ENCODE results near the gene FYN. TPM values are rescaled to one million over a fixed set of nuclear protein-coding genes. Genes with fewer than 3 reads are reported as not detected.

The FYN gene
- total and polyA plus RNA-seq, 2 of the 8 experiments (the other 6 are each of a cell fraction or from before 2014, with no cell fraction given) = 46.8 to 97.2 TPM

GRCh38 chr6:111673937-111674336, 199.3 kb downstream of the FYN start:
- DNase-seq (ENCODE audit: low read depth in 1 of 2, low spot score in 2 of 2) (no peak), FAIRE-seq (no peak)
- Histone ChIP-seq H3K18ac (ENCODE audit: extremely low read depth, low read length) (no peak overlapping the region), H2AK5ac (ENCODE audit: low read depth, low read length) (no peak overlapping the region), H3K23ac (ENCODE audit: insufficient read length) (no peak overlapping the region), H3K79me2 (ENCODE audit: control insufficient read depth in 1 of 2, insufficient read depth in 2 of 2, low read length in 2 of 2) (no peaks in the 10 kb centered on the region), H4K91ac (replicated peaks; ENCODE audit: insufficient read length, low read length) (no peak overlapping the region), H3K9me3 (ENCODE audit: insufficient read depth in 2 of 2, low read depth in 1 of 2, low read length in 1 of 2) (no peaks in the 10 kb centered on the region), H3K23me2 (ENCODE audit: low read depth, low read length) (no peaks in the 10 kb centered on the region), H2BK20ac (ENCODE audit: low read length) (no peak overlapping the region), H4K5ac (ENCODE audit: insufficient read length, low read depth, low read length) (no peak overlapping the region), H2BK5ac (ENCODE audit: low read depth, low read length) (no peak overlapping the region), H3K56ac (replicated peaks; ENCODE audit: insufficient read length, low read depth, low read length) (no peak overlapping the region), H3K79me1 (ENCODE audit: low read depth, low read length) (no peaks in the 10 kb centered on the region), H3K4me3 (ENCODE audit: extremely low read depth in 1 of 4, insufficient read depth in 2 of 4, low read depth in 3 of 4, low read length in 4 of 4) (no peak overlapping the region), H2AFZ (ENCODE audit: low read length) (no peak overlapping the region), H3K9ac (replicated peaks in 1 of 4; ENCODE audit: extremely low read depth in 1 of 4, low read depth in 3 of 4, low read length in 3 of 4) (no peak overlapping the region; a peak in 1 of 7 replicates), H2BK12ac (ENCODE audit: low read depth, low read length) (no peak overlapping the region), H3K36me3 (ENCODE audit: control insufficient read depth in 2 of 4, insufficient read depth in 4 of 4, low read length in 3 of 4) (peaks cover 0 to 7% (median 3%) of the 10 kb centered on the region in 4 experiments; a peak in 2 of 8 replicates), H3K14ac (ENCODE audit: insufficient read length) (no peak overlapping the region), H4K8ac (ENCODE audit: extremely low read depth, insufficient read depth, low read length) (no peak overlapping the region), H3K4me2 (ENCODE audit: insufficient read depth in 1 of 2, low read depth in 2 of 2, low read length in 2 of 2) (no peak overlapping the region), H3K27ac (ENCODE audit: low read depth, low read length) (no peak overlapping the region), H2BK15ac (ENCODE audit: low read length) (no peak overlapping the region), H3K4ac (replicated peaks; ENCODE audit: insufficient read length, low read depth, low read length) (no peak overlapping the region), H2BK120ac (replicated peaks; ENCODE audit: low read depth, low read length) (no peak overlapping the region), H3K27me3 (replicated peaks in 1 of 4; ENCODE audit: control insufficient read depth in 3 of 4, extremely low read depth in 1 of 4, insufficient read depth in 3 of 4, low read length in 3 of 4) (no peaks in the 10 kb centered on the region), H4K20me1 (replicated peaks in 1 of 2; ENCODE audit: control insufficient read depth in 1 of 2, insufficient read depth in 2 of 2, low read length in 2 of 2) (peaks cover 0 to under 1% of the 10 kb centered on the region in 2 experiments), H3K4me1 (replicated peaks in 1 of 4; ENCODE audit: control insufficient read depth in 3 of 4, insufficient read depth in 4 of 4, low read length in 3 of 4) (peaks cover 0 to 11% (median 5%) of the 10 kb centered on the region in 4 experiments; a peak in 4 of 7 replicates)
- POLR2A ChIA-PET (ENCODE audit: partially characterized antibody) = interaction anchor here (1.2 kb wide), 1 partner anchor 21 kb away, joined by 3 read pairs; no protein-coding TSS in a partner anchor
- CTCF ChIA-PET (ENCODE audit: partially characterized antibody) = interaction anchor here (1.0 to 4.1 kb wide), 6 partner anchors 23 to 372 kb away, joined by 3 to 19 read pairs (median 3); no protein-coding TSS in a partner anchor
- TF ChIP-seq EP300 (IDR thresholded peaks at IDR 0.05; ENCODE audit: borderline replicate concordance in 1 of 2, low read depth in 2 of 2, low read length in 2 of 2) (no peak), CTCF (IDR thresholded peaks at IDR 0.05; ENCODE audit: control extremely low read depth in 1 of 3, insufficient read depth in 1 of 3, low read depth in 1 of 3, low read length in 3 of 3) (no peak), TBP (IDR thresholded peaks at IDR 0.05; ENCODE audit: low read depth, low read length) (no peak), KDM4A (IDR thresholded peaks at IDR 0.05; ENCODE audit: low read depth, low read length, severe bottlenecking) (no peak)
